Inflammatory macrophage treated with lipopolysaccharide for 1 hour (primary cell): ENCODE results near the gene OXCT2.

Experiments
- DNase-seq, 2 donors: peaks; one replicate each; pipeline ENCODE4 v3.0.0-alpha.2; 2020 to 2022

The OXCT2 gene

GRCh38 chr1:39761557-39762260 is 9.4 kb downstream of the OXCT2 start:
- DNase-seq, result no peak

GRCh38 chr1:39761016-39761415 is 10.1 kb downstream of the OXCT2 start:
- DNase-seq, result no peak

- DNase-seq, result no peak
Measured at GRCh38 chr1:39760074-39761008, 10.8 kb downstream of the OXCT2 start.

- DNase-seq, result no peak
Measured at GRCh38 chr1:39759436-39759726, 11.8 kb downstream of the OXCT2 start.

- no peak for DNase-seq
Measured at GRCh38 chr1:39758556-39759435, 12.4 kb downstream of the OXCT2 start.

- no peak for DNase-seq
Measured at GRCh38 chr1:39757501-39757900, 13.6 kb downstream of the OXCT2 start.

GRCh38 chr1:39755965-39756659 is 15.0 kb downstream of the OXCT2 start:
- no peak for DNase-seq

- DNase-seq, result no peak
Measured at GRCh38 chr1:39754906-39755504, 16.1 kb downstream of the OXCT2 start.

GRCh38 chr1:39754026-39754570 is 17.1 kb downstream of the OXCT2 start:
- DNase-seq, result no peak

- DNase-seq, result no peak
Measured at GRCh38 chr1:39753132-39754025, 17.8 kb downstream of the OXCT2 start.

GRCh38 chr1:39752703-39753102 is 18.4 kb downstream of the OXCT2 start:
- no peak for DNase-seq

- DNase-seq, result no peak
Measured at GRCh38 chr1:39751595-39751994, 19.6 kb downstream of the OXCT2 start.

- DNase-seq, result no peak
Measured at GRCh38 chr1:39745016-39745670, 26.0 kb downstream of the OXCT2 start.

GRCh38 chr1:39738622-39739366 is 32.4 kb downstream of the OXCT2 start, which contains the start of gene PPIE:
TSS of gene PPIE (plus strand) at chr1:39738882. CDS start at chr1:39738901, 19 bp downstream.
- DNase-seq, result peak; percentile 89 to 96

GRCh38 chr1:39737546-39738169 is 33.5 kb downstream of the OXCT2 start:
- DNase-seq, result no peak

- DNase-seq, result no peak
Measured at GRCh38 chr1:39735731-39736130, 35.4 kb downstream of the OXCT2 start.

GRCh38 chr1:39733161-39733560 is 38.0 kb downstream of the OXCT2 start:
- no peak for DNase-seq

- DNase-seq, result no peak
Measured at GRCh38 chr1:39732730-39733129, 38.4 kb downstream of the OXCT2 start.

- no peak for DNase-seq
Measured at GRCh38 chr1:39729842-39730241, 41.3 kb downstream of the OXCT2 start.
